ENCODE data around the gene MICAL3. TPM values are rescaled to one million over a fixed set of nuclear protein-coding genes. Genes with fewer than 3 reads are reported as not detected.

Gene MICAL3
- total and polyA plus RNA-seq, 2 of the 8 experiments (the other 6 are each of a cell fraction or from before 2014, with no cell fraction given): 8.3 to 41.8 TPM

DNA sequence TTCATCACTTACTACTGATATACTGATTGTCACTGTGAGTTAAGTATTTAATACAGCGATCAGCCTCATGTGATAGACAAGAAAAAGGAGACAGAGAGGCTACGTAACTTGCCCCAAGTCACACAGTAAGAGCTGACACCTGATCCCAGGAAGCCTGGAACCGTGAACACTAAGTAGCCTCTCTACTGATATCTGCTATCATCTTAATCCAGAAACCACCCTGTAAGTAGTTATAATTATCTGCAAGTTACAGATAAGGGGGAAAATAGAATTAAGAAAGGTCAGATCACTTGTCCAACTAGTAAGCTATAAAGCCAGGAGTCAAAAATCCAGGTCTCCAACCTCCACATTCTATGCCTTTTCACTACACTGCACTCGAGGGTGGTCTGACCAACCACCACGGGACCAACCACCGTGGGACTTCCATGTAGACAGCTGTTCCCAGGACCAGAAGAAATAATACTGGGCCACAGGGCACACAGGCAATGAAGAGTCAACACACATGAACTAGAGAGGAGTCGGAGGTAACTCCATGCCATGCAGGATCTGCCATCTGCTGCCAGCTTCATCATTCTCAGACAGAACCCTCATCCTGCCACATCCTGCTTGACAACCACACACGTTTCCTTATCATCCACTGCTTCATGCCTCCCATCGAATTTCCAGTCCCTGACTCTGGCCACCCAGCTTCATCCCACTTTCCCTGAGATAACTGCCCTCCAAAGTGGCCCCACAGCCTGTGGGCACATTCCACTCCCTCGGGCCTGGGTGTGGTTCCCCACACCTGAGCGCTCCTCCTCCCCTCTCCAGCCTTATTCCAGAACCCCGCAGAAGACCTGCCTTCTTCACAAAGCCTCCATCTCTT, 58.6 kb downstream of the MICAL3 start:
- Histone ChIP-seq H2BK20ac (ENCODE audit: low read length) (no peak overlapping the region), H3K18ac (ENCODE audit: extremely low read depth, low read length) (no peak overlapping the region), H4K91ac (replicated peaks; ENCODE audit: insufficient read length, low read length) (no peak overlapping the region), H2AFZ (ENCODE audit: low read length) (no peak overlapping the region), H4K20me1 (replicated peaks in 1 of 2; ENCODE audit: control insufficient read depth in 1 of 2, insufficient read depth in 2 of 2, low read length in 2 of 2) (peaks cover 8 to 12% of the 10 kb centered on the region in 2 experiments), H2BK5ac (ENCODE audit: low read depth, low read length) (no peak overlapping the region), H3K79me2 (ENCODE audit: control insufficient read depth in 1 of 2, insufficient read depth in 2 of 2, low read length in 2 of 2) (peaks cover 0 to 43% of the 10 kb centered on the region in 2 experiments; a peak in 1 of 4 replicates), H2BK12ac (ENCODE audit: low read depth, low read length) (no peak overlapping the region), H3K14ac (ENCODE audit: insufficient read length) (no peak overlapping the region), H3K4me1 (replicated peaks in 1 of 4; ENCODE audit: control insufficient read depth in 3 of 4, insufficient read depth in 4 of 4, low read length in 3 of 4) (peaks cover 0 to 4% (median 3%) of the 10 kb centered on the region in 4 experiments; a peak in 6 of 7 replicates), H3K79me1 (ENCODE audit: low read depth, low read length) (no peaks in the 10 kb centered on the region), H4K8ac (ENCODE audit: extremely low read depth, insufficient read depth, low read length) (no peak overlapping the region), H2BK120ac (replicated peaks; ENCODE audit: low read depth, low read length) (no peak overlapping the region), H3K4me2 (ENCODE audit: insufficient read depth in 1 of 2, low read depth in 2 of 2, low read length in 2 of 2) (no peak overlapping the region), H3K27ac (ENCODE audit: low read depth, low read length) (no peak overlapping the region), H3K27me3 (replicated peaks in 1 of 4; ENCODE audit: control insufficient read depth in 3 of 4, extremely low read depth in 1 of 4, insufficient read depth in 3 of 4, low read length in 3 of 4) (no peaks in the 10 kb centered on the region), H3K36me3 (ENCODE audit: control insufficient read depth in 2 of 4, insufficient read depth in 4 of 4, low read length in 3 of 4) (no peaks in the 10 kb centered on the region), H4K5ac (ENCODE audit: insufficient read length, low read depth, low read length) (no peak overlapping the region), H3K9me3 (ENCODE audit: insufficient read depth in 2 of 2, low read depth in 1 of 2, low read length in 1 of 2) (no peaks in the 10 kb centered on the region), H2BK15ac (ENCODE audit: low read length) (no peak overlapping the region), H3K23me2 (ENCODE audit: low read depth, low read length) (no peaks in the 10 kb centered on the region), H3K9ac (replicated peaks in 1 of 4; ENCODE audit: extremely low read depth in 1 of 4, low read depth in 3 of 4, low read length in 3 of 4) (no peak overlapping the region), H3K4me3 (ENCODE audit: extremely low read depth in 1 of 4, insufficient read depth in 2 of 4, low read depth in 3 of 4, low read length in 4 of 4) (no peak overlapping the region), H3K23ac (ENCODE audit: insufficient read length) (no peak overlapping the region), H3K56ac (replicated peaks; ENCODE audit: insufficient read length, low read depth, low read length) (no peak overlapping the region), H2AK5ac (ENCODE audit: low read depth, low read length) (no peak overlapping the region), H3K4ac (replicated peaks; ENCODE audit: insufficient read length, low read depth, low read length) (no peak overlapping the region)
- POLR2A ChIA-PET (ENCODE audit: partially characterized antibody): no interaction called here
- CTCF ChIA-PET (ENCODE audit: partially characterized antibody): no interaction called here
- no peak for DNase-seq (ENCODE audit: low read depth in 1 of 2, low spot score in 2 of 2)
- 85% methylated on average over 12 of the region's 12 CpGs; no CpG with 5 or more reads in 1 of the 2 experiments for WGBS, 2 experiments (ENCODE audit: extremely low coverage in 1 of 2, insufficient coverage in 1 of 2, insufficient read length in 1 of 2, insufficient replicate concordance in 2 of 2, low coverage in 1 of 2, low lambda C conversion rate in 2 of 2, missing lambda C conversion rate in 1 of 2)
- no peak for TF ChIP-seq TBP (IDR thresholded peaks at IDR 0.05; ENCODE audit: low read depth, low read length)
- no peak for TF ChIP-seq YY1 (IDR thresholded peaks at IDR 0.05; ENCODE audit: low read depth, low read length)
- no peak for TF ChIP-seq KDM5A (IDR thresholded peaks at IDR 0.05; ENCODE audit: low read length)
- TF ChIP-seq, protein P1, sequence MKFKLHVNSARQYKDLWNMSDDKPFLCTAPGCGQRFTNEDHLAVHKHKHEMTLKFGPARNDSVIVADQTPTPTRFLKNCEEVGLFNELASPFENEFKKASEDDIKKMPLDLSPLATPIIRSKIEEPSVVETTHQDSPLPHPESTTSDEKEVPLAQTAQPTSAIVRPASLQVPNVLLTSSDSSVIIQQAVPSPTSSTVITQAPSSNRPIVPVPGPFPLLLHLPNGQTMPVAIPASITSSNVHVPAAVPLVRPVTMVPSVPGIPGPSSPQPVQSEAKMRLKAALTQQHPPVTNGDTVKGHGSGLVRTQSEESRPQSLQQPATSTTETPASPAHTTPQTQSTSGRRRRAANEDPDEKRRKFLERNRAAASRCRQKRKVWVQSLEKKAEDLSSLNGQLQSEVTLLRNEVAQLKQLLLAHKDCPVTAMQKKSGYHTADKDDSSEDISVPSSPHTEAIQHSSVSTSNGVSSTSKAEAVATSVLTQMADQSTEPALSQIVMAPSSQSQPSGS (IDR thresholded peaks at IDR 0.05; ENCODE audit: low read length): no peak
- TF ChIP-seq ZNF274 (IDR thresholded peaks at IDR 0.05; ENCODE audit: borderline replicate concordance, extremely low read depth, low read length): no peak
- no peak for TF ChIP-seq RAD21 (IDR thresholded peaks at IDR 0.05 in 1 of 2, conservative IDR thresholded peaks at IDR 0.05 in 1 of 2; ENCODE audit: low read depth in 2 of 2, low read length in 2 of 2)
- TF ChIP-seq SUZ12 (IDR thresholded peaks at IDR 0.05; ENCODE audit: low read length): no peak
- no peak for TF ChIP-seq PHF8 (conservative IDR thresholded peaks at IDR 0.05; ENCODE audit: low read depth, low read length)
- TF ChIP-seq POU5F1 (IDR thresholded peaks at IDR 0.05; ENCODE audit: low read depth, low read length): no peak
- FAIRE-seq: no peak
